ENCODE results near the gene JARID2.
"Not testable (repeated sequence)": the region's sequence is repeated elsewhere in the genome, so short reads cannot be mapped to it uniquely, and the experiment has no call there.

- TF ChIP-seq POLR2A (IDR thresholded peaks at IDR 0.05; ENCODE audit: extremely low read depth, insufficient read length); MYC (IDR thresholded peaks at IDR 0.05; ENCODE audit: low read depth, low read length); CTCF (IDR thresholded peaks at IDR 0.05; ENCODE audit: low read depth, low read length); MAX (IDR thresholded peaks at IDR 0.05; ENCODE audit: low read depth, low read length): not testable (repeated sequence)
Measured at GRCh38 chr6:15289456-15289855, 43.6 kb downstream of the JARID2 start.

Measured in NB4 (cell line).